NCI-H69 (cell line): ENCODE results near the gene MAPK4.
"Not testable (repeated sequence)": the region's sequence is repeated elsewhere in the genome, so short reads cannot be mapped to it uniquely, and the experiment has no call there.

ENCODE experiments used
- DNase-seq: peaks from one replicate; lab custom pipeline; 2025; lab: John Stamatoyannopoulos, UW

The MAPK4 gene

DNA sequence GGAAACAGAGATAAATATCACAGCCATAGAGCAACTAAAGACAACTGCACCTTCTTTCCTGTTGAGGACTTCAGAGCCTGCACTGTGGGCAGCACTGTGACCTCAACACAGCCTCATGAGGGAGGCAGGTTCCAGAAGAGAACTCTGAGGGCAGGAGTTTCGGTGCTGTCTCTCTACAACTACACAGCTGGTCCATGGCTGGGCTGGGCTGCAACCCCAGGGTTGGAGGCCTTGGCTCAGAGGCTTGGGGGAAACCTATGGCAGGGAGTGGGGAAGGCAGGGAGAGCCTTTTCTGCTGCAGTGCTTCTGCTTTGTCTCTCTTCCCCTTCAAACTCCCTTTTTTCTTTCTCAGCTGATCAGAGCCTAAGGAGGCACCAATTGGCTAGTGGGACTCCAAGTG lies 193.4 kb downstream of the MAPK4 start:
- DNase-seq = no peak

GRCh38 chr18:50754297-50754696 lies 194.4 kb downstream of the MAPK4 start:
- no peak for DNase-seq

GRCh38 chr18:50757358-50757757 lies 197.5 kb downstream of the MAPK4 start:
- peak; percentile 23 for DNase-seq

DNA sequence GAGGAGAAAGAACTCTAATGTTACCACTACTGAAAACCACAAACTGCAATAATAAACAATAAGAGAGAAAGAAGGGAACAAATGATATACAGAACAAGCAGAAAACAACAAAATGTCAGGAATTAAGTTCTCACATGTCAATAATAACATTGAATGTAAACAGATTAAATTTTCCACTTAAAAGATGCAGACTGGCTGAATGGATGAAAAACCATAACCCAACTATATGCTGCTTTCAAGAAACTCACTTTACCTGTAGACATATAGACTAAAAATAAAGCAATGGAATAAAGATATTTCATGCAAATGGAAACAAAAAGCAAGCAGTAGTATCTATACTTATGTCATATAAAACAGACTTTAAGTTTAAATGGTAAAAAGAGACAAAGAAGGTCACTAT lies 209.6 kb downstream of the MAPK4 start:
- no peak for DNase-seq

DNA sequence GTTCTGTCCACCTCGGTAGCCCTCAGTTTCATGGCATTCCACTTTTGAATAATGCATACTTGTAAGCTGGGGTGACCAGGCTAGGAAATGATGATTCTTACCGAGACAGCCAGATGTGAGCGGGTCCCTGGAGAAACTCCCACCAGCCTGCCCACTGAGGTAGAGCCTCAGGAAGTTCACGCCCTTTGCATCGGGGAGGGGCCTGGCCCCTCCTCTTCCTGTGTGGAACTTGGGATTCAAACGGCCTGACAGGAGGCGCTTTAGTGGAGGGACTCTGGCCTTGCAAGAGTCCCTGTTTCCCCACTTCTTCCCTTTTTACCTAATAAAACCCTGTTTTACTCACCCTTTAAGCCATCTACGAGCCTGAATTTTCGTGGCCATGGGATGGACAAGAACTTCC lies 215.3 kb downstream of the MAPK4 start:
- DNase-seq = no peak

DNA sequence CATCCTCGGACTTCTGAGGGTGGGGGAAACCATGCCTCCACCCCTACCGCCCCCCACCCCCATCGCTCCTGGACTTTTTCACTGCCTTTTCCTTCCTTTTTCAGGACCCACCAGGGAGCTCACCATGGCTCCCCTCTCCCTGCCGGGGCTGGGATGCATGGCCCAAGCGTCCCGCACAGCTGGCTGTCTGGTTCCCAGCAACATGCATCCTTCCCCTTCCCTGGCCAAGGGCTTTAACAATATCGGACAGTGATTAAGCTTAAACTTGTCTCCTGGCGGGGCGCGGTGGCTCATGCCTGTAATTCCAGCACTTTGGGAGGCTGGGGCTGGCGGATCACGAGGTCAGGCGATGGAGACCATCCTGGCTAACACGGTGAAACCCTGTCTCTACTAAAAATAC lies 215.8 kb downstream of the MAPK4 start:
- DNase-seq = no peak

DNA sequence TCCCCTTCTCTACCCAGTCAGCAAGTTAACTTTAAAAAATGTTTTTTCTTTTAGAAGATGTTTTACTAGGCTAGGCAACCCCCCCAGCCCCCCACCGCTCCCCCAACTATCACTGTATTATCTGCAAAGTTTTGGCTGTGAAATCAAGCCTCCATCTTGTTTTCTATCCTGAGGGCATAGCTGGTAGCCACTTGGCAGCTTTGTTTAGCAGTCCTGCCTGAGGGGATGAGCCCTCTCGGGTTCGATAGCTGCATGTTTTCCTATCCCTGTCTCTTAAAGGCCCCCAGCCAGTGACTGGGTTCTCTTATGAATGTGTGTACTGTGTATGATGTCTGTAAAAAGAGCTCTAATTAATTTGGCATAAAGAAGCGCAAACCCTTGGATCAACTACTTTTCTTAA lies 216.5 kb downstream of the MAPK4 start:
- peak; percentile 53 for DNase-seq

- DNase-seq = not testable (repeated sequence)
These were observed 219.1 kb downstream of the MAPK4 start for GRCh38 chr18:50779021-50779420.
